ENCODE measurements around the gene SMARCC2. TPM values are rescaled to one million over a fixed set of nuclear protein-coding genes. Genes with fewer than 3 reads are reported as not detected.

Gene SMARCC2
- total RNA-seq, 2 donors from 2014 or later, result 46.2 to 50.8 TPM

DNA sequence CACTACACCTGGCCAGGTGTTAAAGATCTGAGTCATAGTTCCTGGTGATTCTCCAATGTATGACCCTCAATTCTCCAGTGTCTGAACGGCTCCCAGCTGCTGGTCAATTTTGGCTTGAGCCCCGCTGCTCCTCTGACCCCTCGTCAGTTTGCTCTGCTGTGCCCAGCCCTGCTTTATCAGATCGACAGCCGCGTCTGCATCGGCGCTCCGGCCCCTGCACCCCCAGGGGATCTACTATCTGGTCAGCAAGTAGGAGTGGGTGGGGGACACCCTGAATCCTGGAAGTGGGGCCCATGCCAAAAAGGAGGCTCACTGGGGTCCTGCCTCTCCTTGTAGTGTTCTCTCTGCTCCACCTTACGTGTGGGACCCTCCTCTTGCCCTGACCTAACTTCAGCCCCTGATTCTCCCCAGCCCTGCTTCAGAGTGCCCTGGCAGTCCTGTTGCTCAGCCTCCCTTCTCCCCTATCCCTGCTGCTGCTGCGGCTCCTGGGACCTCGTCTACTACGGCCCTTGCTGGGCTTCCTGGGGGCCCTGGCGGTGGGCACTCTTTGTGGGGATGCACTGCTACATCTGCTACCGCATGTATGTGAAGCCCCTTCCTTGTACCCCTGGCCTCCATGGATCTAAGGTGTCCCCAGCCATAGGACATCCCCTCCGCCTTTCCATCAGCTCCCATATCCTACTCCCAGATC, 45.6 kb upstream of the SMARCC2 start:
- TF ChIP-seq, protein P1, sequence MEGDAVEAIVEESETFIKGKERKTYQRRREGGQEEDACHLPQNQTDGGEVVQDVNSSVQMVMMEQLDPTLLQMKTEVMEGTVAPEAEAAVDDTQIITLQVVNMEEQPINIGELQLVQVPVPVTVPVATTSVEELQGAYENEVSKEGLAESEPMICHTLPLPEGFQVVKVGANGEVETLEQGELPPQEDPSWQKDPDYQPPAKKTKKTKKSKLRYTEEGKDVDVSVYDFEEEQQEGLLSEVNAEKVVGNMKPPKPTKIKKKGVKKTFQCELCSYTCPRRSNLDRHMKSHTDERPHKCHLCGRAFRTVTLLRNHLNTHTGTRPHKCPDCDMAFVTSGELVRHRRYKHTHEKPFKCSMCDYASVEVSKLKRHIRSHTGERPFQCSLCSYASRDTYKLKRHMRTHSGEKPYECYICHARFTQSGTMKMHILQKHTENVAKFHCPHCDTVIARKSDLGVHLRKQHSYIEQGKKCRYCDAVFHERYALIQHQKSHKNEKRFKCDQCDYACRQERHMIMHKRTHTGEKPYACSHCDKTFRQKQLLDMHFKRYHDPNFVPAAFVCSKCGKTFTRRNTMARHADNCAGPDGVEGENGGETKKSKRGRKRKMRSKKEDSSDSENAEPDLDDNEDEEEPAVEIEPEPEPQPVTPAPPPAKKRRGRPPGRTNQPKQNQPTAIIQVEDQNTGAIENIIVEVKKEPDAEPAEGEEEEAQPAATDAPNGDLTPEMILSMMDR (IDR thresholded peaks at IDR 0.05), result no peak
- no peak for TF ChIP-seq POLR2A (IDR thresholded peaks at IDR 0.05)
- Histone ChIP-seq H3K27me3 (no peaks in the 10 kb centered on the region), H3K27ac (peak overlapping the region; percentile 62 to 74 (median 72)), H3K9me3 (no peaks in the 10 kb centered on the region), H3K36me3 (replicated peaks in 1 of 2; ENCODE audit: insufficient read depth in 1 of 2, low read depth in 2 of 2) (no peaks in the 10 kb centered on the region), H3K4me3 (no peak overlapping the region), H3K4me1 (peaks cover 50% of the 10 kb centered on the region)
- intact Hi-C loops (cut with DNase I), result no loop called here
- WGBS, 2 donors, result 56 to 69% methylated on average over 7 to 16 of the region's 16 CpGs
- DNase-seq (peak in 3 of 4 donors; percentile 45 to 72 (median 47)), ATAC-seq (no peak)

DNA sequence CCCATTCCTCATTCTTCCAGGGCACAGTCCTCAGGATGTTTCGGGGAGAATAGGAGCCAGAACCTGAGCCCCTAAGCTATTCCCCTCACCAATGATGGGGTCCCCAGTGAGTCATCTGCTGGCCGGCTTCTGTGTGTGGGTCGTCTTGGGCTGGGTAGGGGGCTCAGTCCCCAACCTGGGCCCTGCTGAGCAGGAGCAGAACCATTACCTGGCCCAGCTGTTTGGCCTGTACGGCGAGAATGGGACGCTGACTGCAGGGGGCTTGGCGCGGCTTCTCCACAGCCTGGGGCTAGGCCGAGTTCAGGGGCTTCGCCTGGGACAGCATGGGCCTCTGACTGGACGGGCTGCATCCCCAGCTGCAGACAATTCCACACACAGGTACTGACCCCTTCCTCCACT, 41.9 kb upstream of the SMARCC2 start:
- peak overlapping the region; percentile 47 to 51 for H3K4me3 ChIP-seq

DNA sequence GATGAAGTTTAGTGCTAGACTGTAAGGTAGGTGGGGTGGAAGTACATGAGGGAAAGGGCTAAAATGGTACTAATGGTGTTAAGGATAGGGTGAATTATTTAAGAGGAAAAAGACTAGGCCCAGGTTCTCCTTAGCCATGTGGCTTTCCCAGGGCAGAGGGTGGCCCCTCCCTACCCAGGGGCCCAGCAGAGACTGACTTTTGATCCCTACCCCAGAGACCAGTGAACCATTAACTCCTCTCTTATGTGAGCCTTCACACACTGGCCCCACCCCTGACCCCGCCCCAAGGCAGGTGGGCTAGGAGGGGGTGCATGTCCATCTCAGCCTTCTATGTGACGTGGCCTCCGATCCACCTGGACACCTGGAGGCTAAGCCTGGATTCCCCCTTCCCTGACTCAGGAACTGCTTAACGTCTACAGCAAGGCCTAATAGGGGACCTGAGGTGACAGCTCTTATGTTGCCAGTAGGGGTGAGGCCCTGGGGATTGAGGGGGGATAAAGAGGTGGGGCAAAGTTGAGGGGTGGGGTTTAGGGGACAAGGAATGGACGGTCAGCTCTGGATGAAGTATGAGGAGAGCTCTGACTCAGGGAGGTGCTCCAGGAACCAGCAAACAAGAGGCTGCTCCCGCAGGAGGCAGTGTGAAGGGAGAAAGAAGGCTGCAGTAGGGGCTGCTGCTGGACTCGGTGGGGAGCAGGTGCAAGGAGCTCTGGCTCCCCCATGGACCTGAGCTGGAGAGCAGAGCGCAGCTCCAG, 41.3 kb upstream of the SMARCC2 start:
- Histone ChIP-seq H3K4me3 (peak overlapping the region; percentile 47 to 51), H3K4me1 (peaks cover 42% of the 10 kb centered on the region), H3K27me3 (no peaks in the 10 kb centered on the region), H3K9me3 (no peaks in the 10 kb centered on the region), H3K36me3 (replicated peaks in 1 of 2; ENCODE audit: insufficient read depth in 1 of 2, low read depth in 2 of 2) (no peaks in the 10 kb centered on the region), H3K27ac (peak overlapping the region; percentile 72 to 89 (median 86))
- peak; percentile 93 for ATAC-seq
- intact Hi-C loops (cut with DNase I), result no loop called here
- TF ChIP-seq POLR2A (IDR thresholded peaks at IDR 0.05), result peak; percentile 63 to 88 (median 84)
- TF ChIP-seq, protein P1 (IDR thresholded peaks at IDR 0.05), result peak in 2 of 7 experiments; percentile 1 to 8
- peak; percentile 92 to 95 (median 95) for DNase-seq
- WGBS, 2 donors, result 23 to 26% methylated on average over 7 to 8 of the region's 8 CpGs

More for the DNA sequence above, 41.9 kb upstream of the SMARCC2 start:
- no peak for TF ChIP-seq POLR2A (IDR thresholded peaks at IDR 0.05)
- TF ChIP-seq, protein P1 (IDR thresholded peaks at IDR 0.05), result no peak
- Histone ChIP-seq H3K36me3 (replicated peaks in 1 of 2; ENCODE audit: insufficient read depth in 1 of 2, low read depth in 2 of 2) (no peaks in the 10 kb centered on the region), H3K27me3 (no peaks in the 10 kb centered on the region), H3K4me1 (peaks cover 46% of the 10 kb centered on the region), H3K27ac (peak overlapping the region; percentile 72 to 89 (median 86)), H3K9me3 (no peaks in the 10 kb centered on the region)
- 50% methylated on average over 11 of the region's 11 CpGs; no CpG with 5 or more reads in 1 of the 2 donors for WGBS, 2 donors
- intact Hi-C loops (cut with DNase I), result no loop called here
- ATAC-seq, result no peak
- DNase-seq, result peak in 1 of 4 donors; percentile 24

DNA sequence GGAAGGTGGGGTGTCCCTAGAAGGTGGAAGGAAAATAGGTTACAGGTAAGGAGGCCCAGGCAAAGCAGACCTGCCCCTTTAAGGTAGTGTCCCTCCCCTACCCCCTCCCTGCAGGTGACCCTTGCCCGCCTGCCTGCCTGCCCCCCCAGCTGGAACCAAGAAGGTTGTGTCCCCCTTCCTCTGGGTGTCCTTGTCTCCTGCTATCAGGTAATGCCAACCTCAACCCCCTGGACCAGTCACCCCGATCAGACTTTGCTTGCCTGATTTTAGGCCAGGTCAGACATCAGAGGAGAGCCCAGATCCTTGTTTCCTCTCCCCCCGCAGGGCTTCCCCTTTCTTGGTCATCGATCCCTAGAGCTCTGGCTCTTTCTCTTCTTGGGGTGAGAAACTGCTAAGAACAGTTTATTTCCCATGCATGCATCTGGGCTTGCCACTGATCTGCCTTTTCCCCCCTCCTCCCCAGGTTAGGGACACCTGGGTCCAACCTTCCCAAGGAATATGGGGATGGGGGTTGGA, 40.7 kb upstream of the SMARCC2 start, which contains the start of gene SLC39A5:
TSS of gene SLC39A5 (plus strand) at position 136 of the 516 bp plus-strand sequence. CDS start 1,224 bp downstream, outside the sequence.
- H3K4me3 ChIP-seq, result peak within 1 kb of the TSS; percentile 47 to 51
- H3K4me1 ChIP-seq, result peaks cover 42% of the 10 kb centered on the region
- H3K27ac ChIP-seq, result peak within 1 kb of the TSS; percentile 72 to 89 (median 86)
- peak in 2 of 4 donors; percentile 35 to 40 for DNase-seq
- TF ChIP-seq, protein P1 (IDR thresholded peaks at IDR 0.05), result no peak
- no peak for TF ChIP-seq POLR2A (IDR thresholded peaks at IDR 0.05)
- H3K9me3 ChIP-seq, result no peaks in the 10 kb centered on the region
- WGBS, 2 donors, result 21 to 30% methylated on average over 4 of the region's 4 CpGs
- H3K36me3 ChIP-seq (replicated peaks in 1 of 2; ENCODE audit: insufficient read depth in 1 of 2, low read depth in 2 of 2), result no peaks in the 10 kb centered on the region
- intact Hi-C loops (cut with DNase I), result no loop called here
- ATAC-seq, result peak; percentile 5
- no peaks in the 10 kb centered on the region for H3K27me3 ChIP-seq

Measured in body of pancreas (tissue), 4 donors.